CD1c-positive myeloid dendritic cell (primary cell): ENCODE measurements around the gene PPP1R1B.

Experiments used
- DNase-seq: peaks from one replicate; pipeline ENCODE4 v3.0.0-alpha.2; 2016; ENCODE audit errors: extremely low spot score

Gene PPP1R1B

DNA sequence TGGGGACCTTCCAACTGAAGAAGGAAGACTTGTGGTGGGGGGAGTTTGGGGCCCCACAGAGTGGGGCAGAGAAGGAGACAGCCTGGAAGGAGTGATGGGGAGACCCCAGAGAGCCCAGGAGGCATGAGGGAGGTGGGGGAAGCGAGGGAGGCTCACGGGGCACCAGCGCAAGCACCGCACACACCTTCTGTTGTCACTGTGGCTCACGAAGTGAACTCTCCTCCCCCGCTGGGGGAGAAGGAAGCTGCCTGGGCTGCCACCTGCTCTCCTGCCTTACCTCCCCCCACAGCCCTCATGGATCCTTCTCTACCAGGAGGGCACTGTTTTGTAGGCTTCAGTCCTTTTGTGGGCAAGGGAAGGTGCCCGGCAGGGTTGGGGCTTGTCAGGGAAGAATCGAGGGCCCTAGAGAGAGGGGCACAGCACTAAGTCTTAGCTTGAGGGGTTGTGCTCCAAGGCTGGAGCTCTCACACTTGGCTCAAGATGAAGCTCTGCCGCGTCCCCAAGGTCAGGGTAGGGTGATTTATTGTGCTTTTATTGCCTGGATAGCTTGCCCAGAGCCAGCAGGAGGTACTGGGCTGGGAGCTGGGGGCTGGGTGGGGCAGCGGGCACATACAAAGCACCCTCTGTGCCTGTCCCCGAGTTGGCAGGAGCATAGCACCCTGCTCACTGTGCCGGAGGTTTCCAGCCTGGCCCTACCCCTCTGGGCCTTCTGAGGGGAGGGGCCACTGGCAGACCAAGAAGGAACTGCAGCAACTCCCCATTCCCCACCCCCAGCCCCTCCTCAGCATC lies 5.6 kb downstream of the PPP1R1B start:
- no peak for DNase-seq

DNA sequence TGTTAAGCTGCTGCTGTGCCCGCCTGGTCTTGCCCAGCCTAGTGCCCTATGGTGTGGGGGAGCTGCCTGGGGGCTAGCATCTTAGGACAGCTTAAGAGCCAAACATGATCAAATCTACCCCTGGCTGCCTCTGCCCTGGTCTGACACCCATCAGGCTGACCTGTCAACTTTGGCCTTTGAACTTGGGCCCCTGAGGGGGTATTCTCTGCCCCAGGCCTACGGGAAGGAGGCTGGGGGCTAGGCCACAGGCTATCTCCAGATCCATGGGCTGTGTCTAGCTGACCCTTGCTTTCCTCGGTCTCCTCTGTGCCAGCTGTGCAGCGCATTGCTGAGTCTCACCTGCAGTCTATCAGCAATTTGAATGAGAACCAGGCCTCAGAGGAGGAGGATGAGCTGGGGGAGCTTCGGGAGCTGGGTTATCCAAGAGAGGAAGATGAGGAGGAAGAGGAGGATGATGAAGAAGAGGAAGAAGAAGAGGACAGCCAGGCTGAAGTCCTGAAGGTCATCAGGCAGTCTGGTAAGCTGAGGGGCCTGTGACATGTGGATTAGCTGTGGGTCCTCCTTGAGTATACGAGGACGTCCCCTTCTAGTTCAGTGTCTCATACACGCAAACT lies 6.9 kb downstream of the PPP1R1B start:
- no peak for DNase-seq

DNA sequence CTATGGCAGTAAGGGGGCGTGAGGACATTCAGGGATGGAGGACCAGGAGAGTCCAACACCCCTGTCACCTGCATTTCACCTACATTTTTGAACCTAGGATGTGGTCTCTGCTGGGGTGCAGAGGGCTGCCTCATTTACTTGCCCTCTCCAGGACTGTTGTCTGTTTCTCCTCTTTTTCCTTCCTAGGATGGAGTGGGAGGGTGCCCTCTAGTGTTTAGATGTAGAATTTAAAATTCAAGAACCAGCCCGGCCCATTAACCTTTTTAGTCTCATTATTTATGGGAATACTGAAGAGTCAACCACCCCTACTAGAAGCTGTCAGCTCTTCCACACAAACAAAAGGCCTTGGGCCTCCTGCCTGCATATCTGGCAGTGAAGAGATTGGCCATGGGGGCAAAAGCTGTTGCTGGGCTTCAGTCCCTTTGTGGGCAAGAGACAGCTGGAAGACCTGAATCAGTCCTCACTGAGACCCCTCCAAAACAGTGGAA lies 7.7 kb downstream of the PPP1R1B start:
- peak; percentile 63 for DNase-seq

DNA sequence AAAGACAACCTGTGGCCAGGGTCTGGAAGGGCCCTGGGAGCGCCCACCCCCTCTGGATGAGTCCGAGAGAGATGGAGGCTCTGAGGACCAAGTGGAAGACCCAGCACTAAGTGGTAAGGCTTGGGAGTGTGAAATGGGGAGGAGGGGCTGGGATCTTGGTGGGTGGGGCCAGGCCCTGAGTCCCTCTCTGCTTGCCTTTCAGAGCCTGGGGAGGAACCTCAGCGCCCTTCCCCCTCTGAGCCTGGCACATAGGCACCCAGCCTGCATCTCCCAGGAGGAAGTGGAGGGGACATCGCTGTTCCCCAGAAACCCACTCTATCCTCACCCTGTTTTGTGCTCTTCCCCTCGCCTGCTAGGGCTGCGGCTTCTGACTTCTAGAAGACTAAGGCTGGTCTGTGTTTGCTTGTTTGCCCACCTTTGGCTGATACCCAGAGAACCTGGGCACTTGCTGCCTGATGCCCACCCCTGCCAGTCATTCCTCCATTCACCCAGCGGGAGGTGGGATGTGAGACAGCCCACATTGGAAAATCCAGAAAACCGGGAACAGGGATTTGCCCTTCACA lies 8.9 kb downstream of the PPP1R1B start:
- peak; percentile 21 for DNase-seq

DNA sequence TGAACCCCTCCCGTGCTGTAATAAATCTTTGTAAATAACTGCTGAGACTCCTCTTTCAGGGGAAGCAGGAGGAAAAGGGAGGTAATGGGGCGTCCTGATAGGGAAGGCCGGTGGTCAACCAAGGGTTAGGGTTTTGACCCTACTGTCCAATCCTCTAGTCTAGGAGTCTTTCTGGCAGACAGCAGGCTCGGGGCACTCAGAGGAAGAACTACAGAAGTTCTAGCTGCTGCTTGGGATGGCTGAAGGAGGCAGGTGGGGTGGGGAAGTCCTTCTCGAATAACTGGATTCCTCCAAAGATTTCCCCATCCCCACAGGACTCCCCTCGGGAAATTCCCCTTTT lies 9.8 kb downstream of the PPP1R1B start:
- DNase-seq: no peak

DNA sequence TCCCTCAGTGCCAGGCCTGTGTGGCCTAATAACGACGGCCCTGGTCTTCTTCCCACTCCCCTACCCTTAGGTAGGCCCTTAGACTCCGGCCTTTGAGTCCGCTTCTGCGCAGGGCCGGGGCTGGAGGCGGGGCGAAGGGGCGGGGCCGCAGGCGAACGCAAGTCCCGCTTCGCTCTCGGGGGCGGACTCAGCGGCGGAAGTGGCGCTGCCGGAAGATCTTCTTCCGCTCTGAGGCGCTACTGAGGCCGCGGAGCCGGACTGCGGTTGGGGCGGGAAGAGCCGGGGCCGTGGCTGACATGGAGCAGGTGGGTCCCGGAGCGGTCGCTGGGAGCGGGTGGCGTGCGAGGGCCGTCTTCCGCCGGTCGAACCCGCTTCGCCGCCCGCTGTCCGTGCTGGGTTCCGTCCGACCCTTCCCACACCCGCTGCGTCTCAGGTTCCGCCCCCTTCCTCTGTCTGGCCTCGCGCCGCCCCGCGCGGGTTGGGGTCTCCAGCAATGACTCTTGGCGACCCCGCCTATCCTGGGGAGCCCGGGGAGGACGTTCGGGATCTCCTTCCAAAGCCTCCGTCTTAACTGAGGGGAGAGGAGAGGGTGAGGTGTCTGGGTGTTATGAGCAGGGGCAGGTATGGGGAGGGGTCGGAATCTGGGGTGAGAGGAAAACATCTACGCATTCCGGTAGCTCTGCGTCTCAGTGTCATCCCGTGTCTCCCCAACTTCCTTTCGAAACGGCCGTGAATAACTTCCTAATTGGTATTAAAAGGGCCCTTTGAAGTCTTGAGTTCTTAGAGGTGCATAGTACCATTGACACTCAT lies 10.4 kb downstream of the PPP1R1B start, which contains the start of gene STARD3:
STARD3 (plus strand) TSS at position 218 of the 810 bp plus-strand sequence. CDS start 16,388 bp downstream, outside the sequence.
- DNase-seq: peak; percentile 94

DNA sequence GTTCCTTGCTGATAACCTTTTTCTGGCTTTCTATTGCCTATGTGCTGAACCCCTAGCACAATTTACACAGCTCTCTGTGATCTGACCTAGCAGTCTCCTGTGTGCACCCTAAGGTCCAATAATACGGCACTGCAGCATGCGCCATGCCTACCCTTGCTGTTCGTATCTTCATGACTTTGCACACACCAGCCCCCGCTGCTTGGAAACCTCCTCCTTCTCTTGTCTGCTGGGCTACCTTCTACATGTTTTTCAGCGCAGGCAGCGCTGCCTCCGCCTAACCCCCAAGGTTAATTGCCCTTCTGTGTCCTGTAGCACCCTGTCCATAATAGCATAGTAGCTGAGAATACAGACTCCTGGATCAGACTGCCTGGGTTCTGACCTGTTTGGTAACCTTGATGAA lies 11.6 kb downstream of the PPP1R1B start:
- no peak for DNase-seq

DNA sequence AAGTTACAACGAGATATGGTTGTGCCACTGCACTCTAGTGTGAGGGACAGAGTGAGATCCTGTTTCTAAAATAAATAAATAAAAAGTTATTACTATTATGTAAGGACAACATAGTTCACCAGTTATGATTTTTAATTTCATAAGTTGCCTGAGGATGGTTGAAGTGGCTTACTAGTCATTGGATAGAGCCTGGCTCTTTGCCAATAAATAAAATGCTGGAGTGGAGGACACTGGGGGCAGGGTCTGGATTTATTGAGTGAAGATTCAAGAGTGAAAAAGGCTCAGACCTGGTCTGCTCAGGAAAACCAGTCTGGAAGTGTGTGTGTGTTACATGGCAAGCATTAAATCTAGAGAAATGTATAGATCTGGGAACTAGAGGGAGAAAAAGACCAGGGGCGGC lies 12.3 kb downstream of the PPP1R1B start:
- DNase-seq: no peak

DNA sequence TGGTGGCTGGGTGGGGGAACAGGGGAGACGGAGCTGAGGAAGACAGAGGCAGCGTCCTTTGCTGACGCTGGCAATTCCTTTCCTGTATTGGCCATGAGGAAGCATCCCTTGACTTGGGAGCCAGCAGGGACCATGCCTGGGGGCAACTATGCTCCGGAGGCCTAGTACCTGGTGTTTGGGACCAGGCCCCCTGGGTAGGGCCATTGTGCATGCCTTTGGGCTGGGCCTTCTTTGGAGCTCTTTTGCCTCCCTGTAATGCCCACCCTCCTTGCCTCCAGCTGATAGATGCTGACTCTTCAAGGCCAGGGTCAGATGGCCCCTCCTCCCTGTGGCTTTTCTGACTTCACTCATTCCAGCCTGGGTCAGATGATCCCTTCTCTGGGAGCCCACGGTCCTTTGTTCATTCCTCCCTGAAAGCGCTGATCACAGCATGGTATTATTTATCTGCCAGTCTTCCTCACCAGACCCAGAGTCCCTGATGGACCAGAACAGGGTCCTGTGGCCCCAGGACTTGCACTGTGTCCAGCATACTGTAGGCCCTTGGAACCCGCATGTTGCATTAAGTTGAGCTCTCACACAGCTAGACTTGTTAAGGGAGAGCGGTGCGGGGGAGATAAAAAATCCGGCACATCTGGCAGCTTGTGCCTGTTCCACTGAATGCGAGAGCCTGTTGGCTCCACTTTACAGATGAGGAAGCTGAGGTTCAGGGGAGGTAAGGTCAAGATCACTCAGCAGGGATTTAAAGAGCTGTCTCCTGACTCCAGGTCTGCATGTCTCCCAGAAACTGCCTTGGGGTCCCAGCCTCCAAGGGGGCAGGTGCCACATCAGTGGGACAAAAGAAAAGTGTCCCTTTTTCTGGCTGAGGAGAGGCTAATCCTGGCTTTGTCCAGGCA lies 13.1 kb downstream of the PPP1R1B start:
- DNase-seq: no peak

DNA sequence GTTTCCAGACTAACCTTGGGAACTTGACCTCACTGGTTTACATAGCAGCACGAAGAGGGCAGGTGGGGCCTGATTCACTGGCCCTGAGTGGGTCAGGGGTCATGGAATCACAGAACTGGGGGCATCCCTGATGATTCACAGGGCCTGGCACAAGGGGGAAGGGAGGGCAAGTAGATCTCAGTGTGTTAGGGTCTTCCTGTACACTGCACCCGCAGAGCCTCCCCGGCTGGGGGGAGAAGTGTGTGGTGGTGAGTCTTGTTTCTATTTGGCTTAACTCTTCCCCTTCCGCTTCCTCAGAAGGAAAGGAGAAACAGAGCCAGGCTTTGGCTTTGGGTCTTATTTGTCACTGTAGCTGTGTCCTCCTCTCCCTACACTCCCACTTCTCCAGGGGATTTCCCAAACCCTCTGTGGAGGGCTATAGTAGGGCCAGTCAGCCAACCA lies 13.9 kb downstream of the PPP1R1B start:
- peak; percentile 71 for DNase-seq

DNA sequence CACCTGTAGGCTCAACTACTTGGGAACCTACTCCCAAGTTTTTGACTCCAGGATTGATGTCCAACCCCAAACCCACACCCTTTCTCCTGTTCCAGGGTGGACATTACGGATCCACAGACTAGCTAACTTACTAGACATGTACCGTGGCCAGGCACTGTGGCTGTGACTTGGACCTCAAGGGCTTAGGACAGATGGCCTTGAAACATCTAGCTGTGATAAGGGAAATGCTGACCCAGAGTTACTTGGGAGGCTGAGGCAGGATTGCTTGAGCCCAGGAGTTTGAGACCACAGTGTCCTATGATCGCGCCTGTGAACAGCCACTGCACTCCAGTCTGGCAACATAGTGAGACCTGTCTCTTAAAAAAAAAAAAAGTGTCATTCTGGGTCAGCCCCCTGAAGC lies 14.3 kb downstream of the PPP1R1B start:
- no peak for DNase-seq

DNA sequence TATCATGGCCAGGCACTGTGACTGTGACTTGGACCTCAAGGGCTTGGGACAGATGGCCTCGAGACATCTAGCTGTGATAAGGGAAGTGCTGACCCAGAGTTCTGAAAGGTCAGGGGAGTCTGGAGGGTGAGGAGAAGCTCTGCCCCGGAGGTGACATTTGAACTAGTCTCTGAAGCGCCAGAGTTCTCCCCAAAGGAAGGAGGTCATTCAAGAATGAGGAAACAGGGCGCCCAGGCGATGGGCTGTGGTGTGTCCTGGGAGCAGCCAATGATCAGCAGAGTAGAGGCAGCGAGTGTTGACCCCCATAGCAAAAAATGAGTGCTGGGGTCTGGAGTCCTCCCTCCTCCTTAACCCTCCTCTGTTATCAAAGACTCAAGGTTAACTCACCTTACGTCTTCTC lies 15.1 kb downstream of the PPP1R1B start:
- DNase-seq: peak; percentile 74

DNA sequence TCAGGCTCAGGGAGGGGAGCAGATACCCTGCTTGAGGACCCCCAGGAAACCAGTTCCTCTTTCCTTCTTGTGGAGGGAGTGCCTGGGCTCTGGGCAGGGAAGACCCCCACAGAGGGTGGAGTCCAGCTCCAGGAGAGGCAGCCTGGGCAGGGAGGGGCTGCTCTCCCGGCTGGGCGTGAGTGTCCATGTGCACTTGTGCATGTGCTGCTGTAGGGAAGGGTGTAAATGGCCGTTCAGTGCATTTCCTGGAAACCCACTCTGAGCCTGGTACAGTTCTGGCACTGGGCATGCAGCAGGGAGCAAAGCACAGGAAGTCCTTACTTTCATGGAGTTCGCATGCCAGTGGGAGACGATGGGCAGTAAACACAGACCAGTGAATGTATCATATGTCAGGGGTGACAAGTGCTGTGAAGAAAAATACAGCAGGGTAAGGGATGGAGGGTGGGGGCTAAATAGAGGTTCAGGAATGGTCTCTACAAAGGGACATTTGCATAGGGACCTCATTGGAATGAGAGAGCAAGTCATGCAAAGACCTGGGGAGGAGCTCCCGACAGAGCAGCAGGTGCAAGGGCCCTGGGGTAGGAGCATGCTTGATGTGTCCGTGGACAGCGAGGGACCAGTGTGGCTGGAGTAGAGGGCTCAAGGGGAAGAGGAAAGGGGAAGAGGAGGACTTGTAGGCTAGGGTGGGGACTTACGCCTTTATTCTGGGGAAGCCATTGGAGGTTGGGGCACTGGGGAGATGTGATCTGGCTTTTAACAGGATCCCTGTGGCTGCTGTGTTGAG lies 15.7 kb downstream of the PPP1R1B start:
- peak; percentile 33 for DNase-seq

DNA sequence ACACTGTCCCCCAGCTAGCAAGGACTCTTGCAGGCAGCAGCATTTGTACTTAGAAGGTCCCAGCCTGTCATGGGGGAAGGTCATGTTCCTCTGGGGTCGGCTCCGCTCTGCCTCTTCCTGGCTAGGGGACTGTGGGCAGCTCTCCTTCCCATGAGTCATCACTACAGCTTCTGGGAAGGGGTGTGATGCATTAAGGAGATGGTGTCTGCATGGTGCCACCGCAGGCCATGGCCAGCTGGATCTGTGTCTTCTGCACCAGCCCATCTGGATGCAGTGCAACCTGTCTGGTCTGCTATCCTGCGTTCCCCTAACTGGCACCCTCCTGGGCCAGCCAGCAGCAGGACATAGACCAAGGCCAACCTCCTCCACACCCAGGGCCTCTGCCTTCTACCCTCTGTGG lies 16.5 kb downstream of the PPP1R1B start:
- DNase-seq: peak; percentile 42

DNA sequence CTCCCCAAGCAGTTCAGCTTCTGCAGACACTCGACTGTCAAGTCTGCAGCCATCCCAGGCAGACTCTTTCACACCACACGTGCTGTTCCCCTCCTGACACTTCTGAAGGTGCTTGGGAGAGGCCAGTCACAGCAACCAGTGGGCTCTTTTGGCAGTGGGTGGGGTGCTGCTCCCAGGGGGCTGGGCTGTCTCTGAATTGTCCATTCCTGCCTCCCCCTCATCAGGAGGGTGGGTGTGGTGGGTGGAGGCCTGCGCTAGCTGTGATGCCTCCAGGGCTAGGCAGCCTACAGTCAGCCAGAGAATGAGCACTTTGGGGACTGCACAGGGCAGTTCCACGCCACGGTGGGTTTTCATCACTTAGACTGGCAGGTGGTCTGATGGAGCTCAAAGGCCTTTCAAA lies 20.5 kb downstream of the PPP1R1B start:
- no peak for DNase-seq

DNA sequence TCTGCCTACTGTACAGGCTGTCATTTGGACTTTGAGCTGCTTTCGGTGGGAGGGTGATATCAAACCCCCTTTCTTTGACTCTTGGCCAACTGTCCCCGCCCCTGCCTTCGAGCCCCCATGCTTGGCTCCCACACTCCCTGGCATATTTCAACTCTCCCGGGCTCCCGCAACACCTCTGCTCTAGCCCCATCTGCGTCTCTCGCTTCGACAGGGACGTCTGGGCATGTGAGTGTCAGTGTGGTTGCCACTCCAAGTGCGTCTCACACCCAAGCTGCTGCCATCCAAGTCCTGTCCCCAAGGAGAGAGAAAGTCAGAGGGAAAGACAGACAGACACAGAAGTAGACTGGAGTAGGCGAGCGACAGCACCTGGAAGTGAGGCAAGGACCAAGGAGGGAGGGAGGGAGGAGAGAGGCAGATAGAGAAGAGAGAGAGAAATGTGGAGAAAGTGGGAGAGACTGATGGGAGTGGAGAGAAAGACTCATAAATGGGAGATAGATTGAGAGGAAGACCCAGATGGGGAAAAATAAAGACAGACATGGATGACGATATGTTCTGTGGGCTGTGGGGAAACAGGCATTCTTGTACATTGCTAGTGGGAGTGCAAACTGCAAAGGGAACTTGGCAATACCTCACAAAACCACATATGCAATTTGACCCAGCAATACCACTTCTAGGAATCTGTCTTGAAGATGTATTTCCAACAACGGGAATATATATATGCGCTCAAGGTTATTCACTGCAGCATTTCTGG lies 22.0 kb downstream of the PPP1R1B start:
- DNase-seq: peak; percentile 53

DNA sequence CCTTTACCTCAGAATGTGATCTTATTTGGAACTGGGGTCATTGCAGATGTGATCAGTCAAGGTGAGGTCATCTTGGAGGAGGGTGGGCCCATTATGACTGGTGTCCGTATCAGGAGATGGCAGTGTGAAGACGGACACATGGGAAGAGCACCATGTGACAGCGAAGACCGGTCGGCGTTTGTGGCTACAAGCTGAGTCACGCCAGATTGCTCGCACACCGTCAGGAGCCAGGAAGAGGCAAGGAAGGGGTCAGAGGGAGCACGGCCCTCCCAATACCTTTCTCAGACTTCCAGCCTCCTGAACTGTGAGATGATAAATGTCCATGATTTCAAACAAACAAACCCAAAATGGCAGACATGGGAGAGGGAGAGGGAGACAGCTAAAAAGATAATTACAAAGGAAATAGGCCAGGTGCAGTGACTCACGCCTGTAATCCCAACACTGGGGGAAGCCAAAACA lies 23.4 kb downstream of the PPP1R1B start:
- no peak for DNase-seq

DNA sequence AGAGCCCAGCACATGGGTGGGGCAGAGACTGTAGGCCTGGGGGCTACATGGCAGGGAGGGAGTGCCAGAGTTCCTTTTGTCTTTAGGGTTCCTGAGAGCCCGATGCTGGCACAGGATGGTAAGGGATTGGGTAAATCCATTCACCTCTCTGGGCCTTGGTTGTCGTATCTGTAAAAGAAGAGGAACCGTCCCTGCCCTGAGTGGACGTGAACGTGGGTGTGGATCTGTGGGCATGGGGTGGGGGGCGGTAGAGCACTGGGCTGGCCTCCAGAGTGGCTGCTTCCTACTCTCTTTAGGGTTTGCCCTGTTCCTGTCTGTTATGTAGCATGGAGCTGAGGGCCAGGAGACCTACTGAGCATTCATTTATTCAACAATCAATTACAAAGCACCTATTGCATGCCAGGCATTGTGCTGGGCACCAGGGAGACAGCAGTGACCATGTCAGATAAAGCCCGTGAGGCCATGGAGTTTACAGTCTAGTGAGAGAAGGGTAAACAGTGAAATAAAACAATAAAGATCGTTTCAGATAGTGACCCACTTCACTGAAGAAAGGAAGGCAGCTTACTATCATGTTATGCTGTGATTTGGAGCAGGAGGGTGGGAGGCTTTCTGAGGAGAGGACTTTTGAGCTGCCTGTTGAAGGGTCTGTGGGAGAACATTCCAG lies 25.3 kb downstream of the PPP1R1B start:
- DNase-seq: peak; percentile 64
